Fibroblast of mammary gland (primary cell): ENCODE results near the gene FLOT2.
A peak's percentile ranks its signal among the peaks of the same experiment; 100 is the strongest.
"Not testable (repeated sequence)": the region's sequence is repeated elsewhere in the genome, so short reads cannot be mapped to it uniquely, and the experiment has no call there.

Experiments
- DNase-seq: peaks from one replicate; pipeline ENCODE4 v3.0.0-alpha.2; 2010; ENCODE audit warnings: low read depth
- H3K4me3 ChIP-seq: 2 replicates; pipeline ENCODE4 v1.5.1; 2011; ENCODE audit warnings: low read depth, mild to moderate bottlenecking, low read length, moderate library complexity; ENCODE audit not compliant: control insufficient read depth
- CTCF ChIP-seq: conservative IDR thresholded peaks from 2 replicates; pipeline ENCODE4 v1.5.1; 2011; ENCODE audit warnings: low read depth, low read length, inconsistent platforms; ENCODE audit not compliant: control insufficient read depth, insufficient read depth

The FLOT2 gene

DNA sequence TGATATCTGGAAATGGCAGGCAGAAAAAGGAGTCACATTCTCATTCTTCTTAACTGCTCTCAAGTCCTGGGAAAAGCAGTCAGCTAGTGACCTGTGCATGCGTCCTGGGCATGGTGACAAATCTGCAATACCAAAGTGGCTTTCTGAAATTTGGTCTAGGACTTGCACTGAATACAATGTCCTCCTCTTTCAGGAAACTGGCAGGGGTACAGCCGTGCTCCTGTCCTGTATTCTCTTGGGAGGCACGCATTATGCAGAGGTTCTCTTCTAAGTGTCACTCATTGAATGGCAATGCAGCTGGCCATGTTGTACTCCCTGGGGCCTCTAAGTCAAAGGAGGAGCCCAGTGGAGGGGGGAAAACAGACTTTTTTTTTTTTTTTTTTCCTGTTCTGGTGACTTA lies 43.1 kb upstream of the FLOT2 start:
- no peak for TF ChIP-seq CTCF
- no peak for DNase-seq
- no peak overlapping the region for H3K4me3 ChIP-seq

GRCh38 chr17:28940142-28940541 lies 42.6 kb upstream of the FLOT2 start:
- DNase-seq: no peak
- TF ChIP-seq CTCF: no peak
- no peak overlapping the region for H3K4me3 ChIP-seq

GRCh38 chr17:28938552-28938951 lies 41.0 kb upstream of the FLOT2 start:
- no peak for TF ChIP-seq CTCF
- no peak overlapping the region for H3K4me3 ChIP-seq
- DNase-seq: no peak

GRCh38 chr17:28937044-28937729 lies 39.7 kb upstream of the FLOT2 start:
- H3K4me3 ChIP-seq: no peak overlapping the region
- no peak for TF ChIP-seq CTCF
- DNase-seq: peak; percentile 73

DNA sequence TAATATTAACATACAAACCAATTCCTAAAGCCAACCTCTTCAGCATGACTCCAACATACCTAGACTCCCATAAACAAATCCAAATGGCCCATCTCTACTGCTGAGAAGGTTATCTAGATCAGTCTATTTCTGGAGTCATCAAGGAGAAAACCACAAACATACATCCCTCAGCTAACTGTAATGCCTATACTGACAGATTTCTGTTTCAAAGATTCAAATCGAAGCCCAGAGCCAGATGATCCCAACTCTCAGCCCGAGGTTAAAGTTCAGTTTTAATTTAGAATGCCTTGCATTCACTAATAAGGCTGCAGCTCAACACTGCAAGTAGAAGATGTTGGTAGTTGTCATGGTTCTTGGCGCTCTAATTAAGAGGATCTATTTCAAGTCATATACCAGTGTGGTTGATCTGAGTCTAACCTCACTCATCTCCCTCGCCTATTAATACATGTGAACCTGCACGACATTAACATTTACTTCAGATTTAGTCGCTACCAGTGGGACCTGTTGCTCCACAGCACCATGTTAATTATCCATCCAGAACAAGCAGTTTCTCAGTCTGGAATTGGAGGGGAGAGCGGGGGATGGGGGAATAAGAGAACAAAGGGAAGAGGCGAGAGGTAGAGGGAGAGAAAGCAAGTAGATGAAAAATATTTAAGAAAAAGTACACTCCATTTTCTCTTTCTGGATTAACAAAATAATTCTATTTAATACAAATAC lies 38.4 kb upstream of the FLOT2 start:
- no peak for TF ChIP-seq CTCF
- no peak for DNase-seq

GRCh38 chr17:28934508-28934907 lies 37.0 kb upstream of the FLOT2 start:
- not testable (repeated sequence) for DNase-seq, H3K4me3 ChIP-seq

More for the DNA sequence above, 38.4 kb upstream of the FLOT2 start:
- H3K4me3 ChIP-seq: no peak overlapping the region

- no peak for TF ChIP-seq CTCF
- no peak overlapping the region for H3K4me3 ChIP-seq
- DNase-seq: no peak
These were observed 32.3 kb upstream of the FLOT2 start for GRCh38 chr17:28929787-28930186.
